ENCODE data around the gene SERTM1.

SERTM1 gene

DNA sequence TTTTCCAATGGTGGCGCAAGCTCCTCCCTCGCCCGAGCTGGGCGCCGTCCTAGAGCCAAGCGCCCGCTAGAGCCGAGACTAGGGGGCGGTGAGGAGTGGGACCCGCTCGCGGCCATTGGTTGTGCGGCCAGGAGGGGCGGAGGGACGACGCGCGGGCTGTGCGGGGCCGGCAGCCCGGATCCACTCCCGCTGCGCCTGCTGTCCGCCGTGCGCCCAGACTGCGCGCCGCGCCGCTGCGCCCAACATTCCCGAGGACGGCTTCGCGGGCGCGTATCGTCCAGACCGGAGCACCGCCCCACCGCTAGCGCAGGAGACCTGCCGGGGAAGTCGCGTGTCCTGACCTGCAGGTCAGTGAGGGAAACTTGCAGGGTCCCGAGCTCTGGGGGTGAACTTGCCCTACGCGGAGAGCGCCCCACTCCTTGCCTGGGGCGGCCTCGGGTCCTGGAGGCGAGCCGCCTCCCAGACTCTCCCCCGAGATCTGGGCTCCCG is at the start of gene SERTM1:
TSS of gene SERTM1 (plus strand) at position 183 of the 489 bp plus-strand sequence. CDS start 21,059 bp downstream, outside the sequence.
- no peak within 1 kb of the TSS for H3K27ac ChIP-seq (ENCODE audit: low read depth, low read length)
- H3K4me3 ChIP-seq (ENCODE audit: low read length) = no peak within 1 kb of the TSS
- no peaks in the 10 kb centered on the region for H3K9me3 ChIP-seq (ENCODE audit: control insufficient read depth, insufficient read depth, low read length)
- no peaks in the 10 kb centered on the region for H3K79me2 ChIP-seq (ENCODE audit: control insufficient read depth, low read length)
- TF ChIP-seq CTCF (IDR thresholded peaks at IDR 0.05; ENCODE audit: low read depth, low read length, poor library complexity, severe bottlenecking) (no peak), EZH2phosphoT487 (IDR thresholded peaks at IDR 0.05; ENCODE audit: borderline replicate concordance, low read length) (no peak)
- no peaks in the 10 kb centered on the region for H3K27me3 ChIP-seq (ENCODE audit: control insufficient read depth, low read length)
- H3K4me2 ChIP-seq (ENCODE audit: low read length) = no peak within 1 kb of the TSS
- no peaks in the 10 kb centered on the region for H3K36me3 ChIP-seq (ENCODE audit: control insufficient read depth, low read length)
- no peaks in the 10 kb centered on the region for H3K9me2 ChIP-seq (replicated peaks; ENCODE audit: control insufficient read depth, low read length)
- no peaks in the 10 kb centered on the region for H3F3A ChIP-seq (ENCODE audit: control insufficient read depth, insufficient read depth)
- no peaks in the 10 kb centered on the region for H4K20me1 ChIP-seq (ENCODE audit: control insufficient read depth, insufficient read depth, low read depth, low read length)
- H3K4me1 ChIP-seq (ENCODE audit: control insufficient read depth, low read length) = no peaks in the 10 kb centered on the region

GRCh38 chr13:36628377-36629056 is 45.3 kb upstream of the SERTM1 start:
- Histone ChIP-seq H3K27me3 (ENCODE audit: control insufficient read depth, low read length) (no peaks in the 10 kb centered on the region; the same call in 1 of the 2 replicates), H3K4me1 (ENCODE audit: control insufficient read depth, low read length) (no peaks in the 10 kb centered on the region), H3K4me2 (ENCODE audit: low read length) (no peak overlapping the region), H4K20me1 (ENCODE audit: control insufficient read depth, insufficient read depth, low read depth, low read length) (no peaks in the 10 kb centered on the region), H3K4me3 (ENCODE audit: low read length) (no peak overlapping the region), H3K9me2 (replicated peaks; ENCODE audit: control insufficient read depth, low read length) (no peaks in the 10 kb centered on the region), H3K27ac (ENCODE audit: low read depth, low read length) (no peak overlapping the region), H3K9me3 (ENCODE audit: control insufficient read depth, insufficient read depth, low read length) (no peaks in the 10 kb centered on the region), H3K36me3 (ENCODE audit: control insufficient read depth, low read length) (no peaks in the 10 kb centered on the region), H3K79me2 (ENCODE audit: control insufficient read depth, low read length) (no peaks in the 10 kb centered on the region), H3F3A (ENCODE audit: control insufficient read depth, insufficient read depth) (no peaks in the 10 kb centered on the region)
- TF ChIP-seq CTCF (IDR thresholded peaks at IDR 0.05; ENCODE audit: low read depth, low read length, poor library complexity, severe bottlenecking) (no peak), EZH2phosphoT487 (IDR thresholded peaks at IDR 0.05; ENCODE audit: borderline replicate concordance, low read length) (no peak)

DNA sequence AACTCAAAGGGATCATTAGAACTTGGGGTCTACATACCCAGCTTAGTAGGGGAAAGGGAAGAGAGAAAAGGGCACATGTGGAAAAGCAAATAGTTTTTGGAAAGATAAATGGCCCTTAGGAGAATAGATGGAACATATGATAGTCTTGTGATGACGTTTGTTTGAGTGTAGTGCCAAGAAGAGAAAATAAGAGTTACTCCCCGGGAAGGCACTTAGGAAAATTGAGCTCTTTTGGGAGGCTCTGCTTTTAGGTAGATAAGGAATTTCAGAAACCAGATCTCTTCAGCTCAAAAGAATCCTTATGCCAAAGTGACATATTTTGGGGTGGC is 44.8 kb upstream of the SERTM1 start:
- no peak for TF ChIP-seq CTCF (IDR thresholded peaks at IDR 0.05; ENCODE audit: low read depth, low read length, poor library complexity, severe bottlenecking)
- TF ChIP-seq EZH2phosphoT487 (IDR thresholded peaks at IDR 0.05; ENCODE audit: borderline replicate concordance, low read length) = no peak
- no peaks in the 10 kb centered on the region for H3K9me3 ChIP-seq (ENCODE audit: control insufficient read depth, insufficient read depth, low read length)
- no peaks in the 10 kb centered on the region; the same call in 1 of the 2 replicates for H3K27me3 ChIP-seq (ENCODE audit: control insufficient read depth, low read length)
- H3K4me1 ChIP-seq (ENCODE audit: control insufficient read depth, low read length) = no peaks in the 10 kb centered on the region
- no peak overlapping the region for H3K4me2 ChIP-seq (ENCODE audit: low read length)
- no peak overlapping the region for H3K4me3 ChIP-seq (ENCODE audit: low read length)
- H3F3A ChIP-seq (ENCODE audit: control insufficient read depth, insufficient read depth) = no peaks in the 10 kb centered on the region
- H3K36me3 ChIP-seq (ENCODE audit: control insufficient read depth, low read length) = no peaks in the 10 kb centered on the region
- H4K20me1 ChIP-seq (ENCODE audit: control insufficient read depth, insufficient read depth, low read depth, low read length) = no peaks in the 10 kb centered on the region
- H3K9me2 ChIP-seq (replicated peaks; ENCODE audit: control insufficient read depth, low read length) = no peaks in the 10 kb centered on the region
- H3K79me2 ChIP-seq (ENCODE audit: control insufficient read depth, low read length) = no peaks in the 10 kb centered on the region
- H3K27ac ChIP-seq (ENCODE audit: low read depth, low read length) = no peak overlapping the region
